ENCODE data around the gene MLLT10.
A peak's percentile ranks its signal among the peaks of the same experiment; 100 is the strongest.

Gene MLLT10

DNA sequence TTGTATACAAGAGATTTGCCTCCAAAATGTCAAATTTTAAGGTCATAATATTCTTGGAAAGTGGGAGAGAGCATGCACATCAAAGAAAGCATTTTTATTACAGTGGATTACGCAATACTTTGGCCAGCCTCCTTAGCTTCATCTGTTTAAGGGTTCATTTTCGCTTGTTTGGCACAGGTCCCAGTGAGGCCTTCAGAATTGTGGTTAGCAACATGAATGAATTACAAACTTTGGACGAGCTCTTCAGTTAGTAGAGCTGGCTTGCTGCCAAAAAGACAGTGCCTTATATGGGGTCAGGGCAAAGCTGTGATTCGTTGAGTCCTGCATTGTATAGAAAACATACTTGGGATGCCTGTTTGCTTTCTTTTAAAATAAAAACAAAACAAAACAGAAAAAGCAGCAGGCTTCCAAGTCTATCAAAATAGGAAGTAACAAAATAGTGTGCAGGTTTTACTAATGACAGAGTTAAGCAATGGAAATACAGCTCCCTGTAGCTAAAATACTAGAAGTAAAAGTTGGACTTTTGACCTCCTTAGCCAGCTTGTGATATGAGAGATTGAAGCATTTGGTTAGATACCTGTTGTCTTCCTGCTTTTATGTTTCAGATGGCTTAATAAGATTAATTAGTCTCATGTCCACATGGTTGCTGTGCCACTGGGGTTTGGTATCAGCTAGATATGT is 190.8 kb downstream of the MLLT10 start:
- DNase-seq (ENCODE audit: insufficient read length), result no peak
- FAIRE-seq, result no peak
- TF ChIP-seq POLR2AphosphoS5 (IDR thresholded peaks at IDR 0.05; ENCODE audit: low read depth, low read length), result no peak
- no peak for TF ChIP-seq TAF1 (IDR thresholded peaks at IDR 0.05; ENCODE audit: borderline replicate concordance, low read depth, low read length)
- TF ChIP-seq POLR2A (IDR thresholded peaks at IDR 0.05; ENCODE audit: low read depth, low read length), result no peak

DNA sequence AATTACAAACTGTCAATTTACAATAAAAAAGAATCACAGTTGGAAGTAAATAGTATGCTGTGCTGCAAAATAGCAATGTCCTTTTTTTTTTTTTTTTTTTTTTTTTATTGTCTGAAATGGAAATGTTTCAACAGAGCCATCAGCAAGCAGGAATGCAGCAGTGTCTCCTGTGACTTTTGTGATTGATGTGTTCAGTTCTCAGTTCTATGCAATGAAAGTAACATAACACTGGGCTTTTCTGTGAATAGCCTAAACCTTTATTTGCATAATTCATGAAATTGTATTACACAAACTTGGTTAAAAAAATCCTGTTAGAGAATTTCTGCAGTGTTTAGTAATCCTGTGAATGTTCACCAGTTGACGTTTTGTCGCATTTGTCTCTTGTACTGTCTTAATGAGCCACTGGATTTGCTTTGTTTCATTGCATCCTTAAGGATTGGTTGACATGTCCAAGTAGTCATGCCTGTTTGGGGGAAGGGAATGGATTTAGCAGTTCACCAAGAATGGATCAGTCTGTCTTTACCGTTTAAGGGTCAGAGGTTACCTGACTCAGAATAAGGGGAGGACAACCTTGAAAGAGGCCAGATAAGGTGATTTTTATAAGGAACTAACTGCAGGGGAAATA is 192.7 kb downstream of the MLLT10 start:
- no peak for TF ChIP-seq POLR2AphosphoS5 (IDR thresholded peaks at IDR 0.05; ENCODE audit: low read depth, low read length)
- no peak for TF ChIP-seq POLR2A (IDR thresholded peaks at IDR 0.05; ENCODE audit: low read depth, low read length)
- TF ChIP-seq TAF1 (IDR thresholded peaks at IDR 0.05; ENCODE audit: borderline replicate concordance, low read depth, low read length), result no peak
- FAIRE-seq (no peak), DNase-seq (ENCODE audit: insufficient read length) (no peak)

DNA sequence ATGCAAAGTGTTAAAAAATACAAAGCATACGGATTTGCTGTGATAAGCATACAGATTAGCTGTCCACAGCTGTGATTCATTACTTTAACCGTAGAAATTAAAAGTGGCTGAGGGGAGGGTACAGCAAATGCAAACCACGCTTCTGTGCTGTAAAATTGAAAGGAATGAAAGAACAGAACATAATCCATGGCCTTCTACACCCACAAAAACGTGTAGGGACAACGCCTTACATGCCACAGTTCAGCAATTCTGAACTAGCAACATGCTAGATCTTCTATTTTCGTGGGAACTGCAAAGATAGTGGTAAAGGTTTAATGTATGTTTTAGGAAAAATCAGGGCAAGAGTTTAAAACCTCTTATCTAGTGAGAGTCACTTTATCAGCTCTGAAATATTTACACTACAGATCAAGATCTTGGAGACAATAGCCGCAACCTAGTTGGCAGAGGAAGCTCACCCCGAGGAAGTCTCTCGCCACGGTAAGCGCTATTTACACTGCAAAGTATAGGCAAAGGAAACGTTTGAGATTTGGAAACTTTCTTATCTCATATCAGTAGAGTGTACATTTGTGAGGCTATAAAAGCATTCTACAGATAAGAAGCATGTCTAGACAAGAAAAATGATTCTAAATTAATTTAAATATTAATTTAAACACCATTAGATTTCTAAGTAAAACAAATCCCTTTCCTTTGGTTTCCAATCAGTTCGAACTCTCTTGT is 193.6 kb downstream of the MLLT10 start:
- FAIRE-seq, result no peak
- DNase-seq (ENCODE audit: insufficient read length), result no peak

DNA sequence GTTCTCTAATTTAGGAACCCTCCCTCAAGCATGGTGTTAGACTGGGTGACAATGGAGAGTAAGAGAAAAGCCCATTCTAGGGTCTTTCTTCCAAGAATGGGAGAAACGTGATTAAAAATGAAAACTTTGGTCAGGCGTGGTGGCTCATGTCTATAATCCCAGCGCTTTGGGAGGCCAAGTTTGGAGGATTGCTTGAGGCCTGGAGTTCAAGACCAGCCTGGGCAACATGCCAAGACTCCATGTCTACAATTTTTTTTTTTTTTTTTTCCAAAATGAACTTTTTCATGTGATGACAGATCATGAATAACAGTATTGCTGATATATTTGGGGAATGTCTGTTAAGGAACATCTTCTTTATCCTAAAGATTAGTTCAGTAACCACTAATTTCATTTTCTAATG is 194.6 kb downstream of the MLLT10 start:
- TF ChIP-seq POLR2A (IDR thresholded peaks at IDR 0.05; ENCODE audit: low read depth, low read length) (no peak), TAF1 (IDR thresholded peaks at IDR 0.05; ENCODE audit: borderline replicate concordance, low read depth, low read length) (no peak), POLR2AphosphoS5 (IDR thresholded peaks at IDR 0.05; ENCODE audit: low read depth, low read length) (no peak)
- FAIRE-seq, result no peak
- no peak for DNase-seq (ENCODE audit: insufficient read length)

More for the DNA sequence above, 193.6 kb downstream of the MLLT10 start:
- TF ChIP-seq POLR2A (IDR thresholded peaks at IDR 0.05; ENCODE audit: low read depth, low read length) (no peak), POLR2AphosphoS5 (IDR thresholded peaks at IDR 0.05; ENCODE audit: low read depth, low read length) (no peak), TAF1 (IDR thresholded peaks at IDR 0.05; ENCODE audit: borderline replicate concordance, low read depth, low read length) (no peak)

DNA sequence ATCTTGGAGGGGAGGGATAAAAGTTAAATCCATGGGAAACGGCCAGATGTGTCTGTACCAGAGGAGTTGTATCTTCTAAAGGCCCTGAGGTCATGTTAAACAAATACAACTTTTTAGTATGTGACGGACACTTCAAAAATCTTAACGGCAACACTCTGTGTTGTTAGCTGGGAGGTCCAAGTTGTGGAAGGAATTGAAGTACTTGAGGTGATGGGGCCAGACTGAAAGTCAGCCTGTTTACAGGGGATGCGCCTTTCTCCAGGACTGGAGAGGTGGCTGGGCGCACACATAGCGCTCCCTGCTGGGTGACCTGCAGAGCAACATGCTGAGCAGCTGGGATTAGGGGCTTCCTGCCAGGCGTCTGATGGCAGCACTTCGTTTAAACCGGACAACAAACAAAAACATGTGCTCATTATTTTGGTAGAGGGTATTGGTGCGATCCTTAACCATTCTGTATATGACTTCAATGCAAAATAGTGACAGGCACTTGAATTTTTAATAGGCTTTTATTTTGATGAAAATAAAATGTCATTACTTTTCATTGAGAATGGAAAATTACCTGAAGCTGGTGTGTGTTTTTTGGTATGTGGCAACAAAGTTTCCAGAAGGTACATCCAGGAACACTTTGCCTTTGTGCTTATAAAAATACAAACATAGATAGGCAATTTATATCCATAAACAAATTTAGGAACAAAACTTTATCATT is 198.2 kb downstream of the MLLT10 start:
- TF ChIP-seq POLR2AphosphoS5 (IDR thresholded peaks at IDR 0.05; ENCODE audit: low read depth, low read length), result no peak
- TF ChIP-seq POLR2A (IDR thresholded peaks at IDR 0.05; ENCODE audit: low read depth, low read length), result no peak
- no peak for TF ChIP-seq TAF1 (IDR thresholded peaks at IDR 0.05; ENCODE audit: borderline replicate concordance, low read depth, low read length)
- DNase-seq (ENCODE audit: insufficient read length) (peak; percentile 46), FAIRE-seq (peak; percentile 77)

DNA sequence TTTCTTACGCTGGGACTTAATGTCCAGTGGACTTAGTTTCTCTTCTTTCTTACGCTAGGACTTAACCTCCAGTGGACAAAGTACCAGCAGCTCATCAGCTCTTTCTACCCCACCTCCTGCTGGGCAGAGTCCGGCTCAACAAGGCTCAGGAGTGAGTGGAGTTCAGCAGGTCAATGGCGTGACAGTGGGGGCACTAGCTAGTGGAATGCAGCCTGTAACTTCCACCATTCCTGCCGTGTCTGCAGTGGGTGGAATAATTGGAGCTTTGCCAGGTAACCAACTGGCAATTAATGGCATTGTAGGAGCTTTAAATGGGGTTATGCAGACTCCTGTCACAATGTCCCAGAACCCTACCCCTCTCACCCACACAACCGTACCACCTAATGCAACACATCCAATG is 199.7 kb downstream of the MLLT10 start:
- no peak for DNase-seq (ENCODE audit: insufficient read length)
- TF ChIP-seq TAF1 (IDR thresholded peaks at IDR 0.05; ENCODE audit: borderline replicate concordance, low read depth, low read length) (no peak), POLR2AphosphoS5 (IDR thresholded peaks at IDR 0.05; ENCODE audit: low read depth, low read length) (no peak), POLR2A (IDR thresholded peaks at IDR 0.05; ENCODE audit: low read depth, low read length) (no peak)
- FAIRE-seq, result no peak

DNA sequence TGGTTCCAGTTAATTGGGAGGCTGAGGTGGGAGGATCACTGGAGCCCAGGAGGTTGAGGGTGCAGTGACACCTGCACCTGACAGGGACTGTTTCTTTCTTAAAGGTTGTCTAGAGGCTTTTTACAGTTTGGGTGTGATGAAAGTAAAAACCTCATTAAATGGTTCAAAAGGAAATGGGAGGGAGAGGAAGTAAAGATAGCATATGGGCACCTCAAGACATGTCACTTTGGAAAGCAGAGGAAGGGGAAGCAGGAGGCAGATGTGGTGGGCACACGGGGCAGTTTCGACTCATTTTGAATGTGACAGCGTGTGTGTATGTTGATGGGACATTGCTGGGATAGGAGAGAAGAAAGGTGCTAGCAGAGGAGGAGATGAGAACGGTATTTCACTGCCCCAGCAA is 203.1 kb downstream of the MLLT10 start:
- FAIRE-seq (no peak), DNase-seq (ENCODE audit: insufficient read length) (no peak)
- TF ChIP-seq POLR2A (IDR thresholded peaks at IDR 0.05; ENCODE audit: low read depth, low read length) (no peak), POLR2AphosphoS5 (IDR thresholded peaks at IDR 0.05; ENCODE audit: low read depth, low read length) (no peak), TAF1 (IDR thresholded peaks at IDR 0.05; ENCODE audit: borderline replicate concordance, low read depth, low read length) (no peak)

DNA sequence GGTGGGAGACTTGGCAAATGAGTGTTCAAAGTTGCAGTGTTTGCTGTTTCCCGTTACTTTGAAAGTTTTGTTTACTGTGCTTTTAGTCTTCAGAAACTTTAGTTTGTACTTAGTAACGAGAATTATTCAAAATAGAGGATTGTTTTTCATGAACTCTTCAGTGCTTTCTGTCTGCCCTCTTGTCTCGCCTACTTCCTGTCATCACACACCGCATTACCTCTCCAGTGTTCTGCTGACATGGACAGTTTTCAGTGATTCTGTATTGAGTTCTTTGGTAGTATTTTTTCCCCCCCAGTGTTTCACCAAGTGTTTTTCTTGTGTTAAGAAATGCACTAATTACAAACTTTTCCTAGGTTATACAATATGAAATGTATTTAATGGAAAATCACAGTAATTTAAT is 207.0 kb downstream of the MLLT10 start:
- no peak for DNase-seq (ENCODE audit: insufficient read length)
- no peak for FAIRE-seq
- TF ChIP-seq POLR2AphosphoS5 (IDR thresholded peaks at IDR 0.05; ENCODE audit: low read depth, low read length) (no peak), TAF1 (IDR thresholded peaks at IDR 0.05; ENCODE audit: borderline replicate concordance, low read depth, low read length) (no peak), POLR2A (IDR thresholded peaks at IDR 0.05; ENCODE audit: low read depth, low read length) (no peak)

DNA sequence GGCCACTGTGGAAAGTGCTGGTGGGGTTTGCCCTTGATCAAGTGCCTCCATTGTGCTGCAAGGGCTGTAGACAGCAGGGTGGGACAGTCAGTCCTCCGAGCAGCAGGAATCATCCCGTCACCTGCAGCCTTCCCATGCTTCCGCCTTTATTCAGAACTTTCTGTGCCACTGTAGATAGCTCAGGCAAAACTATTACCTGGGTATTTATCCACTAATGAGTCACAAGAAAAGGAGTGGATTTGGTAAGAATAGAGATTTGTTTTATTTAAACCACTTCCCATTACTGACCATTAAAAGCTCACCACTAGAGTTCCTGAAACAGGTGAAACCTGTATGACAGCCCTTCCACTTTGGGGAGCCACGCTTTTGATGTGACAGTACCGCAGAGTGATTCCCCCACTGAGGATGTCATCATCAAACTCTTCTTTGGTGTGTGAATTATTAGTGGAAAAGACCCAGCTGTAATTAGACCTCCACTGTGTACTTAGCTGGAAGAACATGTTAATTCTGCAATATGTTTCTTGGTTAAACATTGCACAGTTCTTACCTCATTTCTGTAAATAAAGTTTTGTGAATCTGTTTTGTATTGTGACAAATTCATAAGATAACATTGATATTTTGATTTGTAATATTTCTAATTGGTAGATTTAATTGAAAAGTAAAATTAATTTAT is 208.8 kb downstream of the MLLT10 start:
- TF ChIP-seq TAF1 (IDR thresholded peaks at IDR 0.05; ENCODE audit: borderline replicate concordance, low read depth, low read length) (no peak), POLR2A (IDR thresholded peaks at IDR 0.05; ENCODE audit: low read depth, low read length) (no peak), POLR2AphosphoS5 (IDR thresholded peaks at IDR 0.05; ENCODE audit: low read depth, low read length) (no peak)
- no peak for DNase-seq (ENCODE audit: insufficient read length)
- FAIRE-seq, result no peak

DNA sequence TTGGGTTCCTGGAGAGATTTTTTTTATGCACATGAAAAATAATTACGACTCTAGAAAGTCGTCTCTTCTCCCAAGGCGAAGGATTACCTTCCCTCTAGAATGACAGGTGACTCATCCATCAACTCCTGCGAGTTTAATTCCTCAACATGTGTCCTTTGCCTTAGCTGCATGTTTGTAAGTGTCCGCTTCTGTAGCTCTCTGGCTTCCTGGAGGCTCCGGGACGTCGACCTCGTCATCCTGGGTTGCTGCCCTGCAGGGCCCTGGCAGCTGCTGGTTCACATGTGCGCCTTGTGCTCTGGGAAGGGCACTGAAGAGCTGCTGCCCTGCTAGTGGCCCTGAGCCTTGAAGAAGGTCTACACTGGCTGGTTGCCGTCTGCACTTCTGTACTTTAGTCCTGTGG is 210.2 kb downstream of the MLLT10 start:
- no peak for TF ChIP-seq TAF1 (IDR thresholded peaks at IDR 0.05; ENCODE audit: borderline replicate concordance, low read depth, low read length)
- TF ChIP-seq POLR2AphosphoS5 (IDR thresholded peaks at IDR 0.05; ENCODE audit: low read depth, low read length), result no peak
- no peak for TF ChIP-seq POLR2A (IDR thresholded peaks at IDR 0.05; ENCODE audit: low read depth, low read length)

DNA sequence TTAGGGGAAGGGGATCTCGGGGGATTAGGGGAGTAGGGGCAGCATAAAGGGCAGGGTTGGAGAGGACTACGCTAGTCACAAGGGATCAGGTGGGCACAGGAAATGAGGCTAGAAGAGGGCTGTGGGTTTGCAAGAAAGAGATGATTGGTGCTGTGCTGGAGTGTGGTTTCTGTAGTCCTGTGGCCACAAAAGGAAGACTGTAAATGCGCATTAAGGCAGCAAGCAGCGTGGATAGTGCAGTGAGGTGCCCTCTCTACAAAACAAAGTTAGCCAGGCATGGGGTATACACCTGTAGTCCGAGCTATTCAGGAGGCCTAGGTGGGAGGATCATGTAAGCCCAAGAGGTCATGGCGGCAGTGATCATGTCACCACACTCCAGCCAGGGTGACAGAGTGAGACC is 212.1 kb downstream of the MLLT10 start:
- no peak for DNase-seq (ENCODE audit: insufficient read length)
- TF ChIP-seq POLR2A (IDR thresholded peaks at IDR 0.05; ENCODE audit: low read depth, low read length) (no peak), POLR2AphosphoS5 (IDR thresholded peaks at IDR 0.05; ENCODE audit: low read depth, low read length) (no peak), TAF1 (IDR thresholded peaks at IDR 0.05; ENCODE audit: borderline replicate concordance, low read depth, low read length) (no peak)
- no peak for FAIRE-seq

More for the DNA sequence above, 210.2 kb downstream of the MLLT10 start:
- DNase-seq (ENCODE audit: insufficient read length) (no peak), FAIRE-seq (no peak)
